Stimulated activated CD4-positive, alpha-beta T cell treated with anti-CD3 and anti-CD28 coated beads, Interleukin-2, amount 100 ng/mL, for 48 hours (primary cell): ENCODE measurements around the gene TMEM151B.
A peak's percentile ranks its signal among the peaks of the same experiment; 100 is the strongest.
"Not testable (repeated sequence)": the region's sequence is repeated elsewhere in the genome, so short reads cannot be mapped to it uniquely, and the experiment has no call there.

Experiments used
- DNase-seq, 2 donors: peaks; one replicate each; pipeline ENCODE4 v3.0.0-alpha.2; 2020

The TMEM151B gene

GRCh38 chr6:44309092-44309491 is 38.8 kb downstream of the TMEM151B start:
- DNase-seq = no peak

- no peak for DNase-seq
These were observed 39.4 kb downstream of the TMEM151B start for GRCh38 chr6:44309631-44310030.

GRCh38 chr6:44310241-44310640 is 40.0 kb downstream of the TMEM151B start:
- DNase-seq = no peak

GRCh38 chr6:44311304-44311703 is 41.1 kb downstream of the TMEM151B start:
- DNase-seq = no peak

- DNase-seq = no peak
These were observed 41.5 kb downstream of the TMEM151B start for GRCh38 chr6:44311767-44312166.

GRCh38 chr6:44312901-44313788 is 42.9 kb downstream of the TMEM151B start, which contains the start of gene AARS2:
Gene AARS2, minus strand, starts transcription at chr6:44313347. Its CDS starts 24 bp downstream, at chr6:44313323.
- DNase-seq = peak; percentile 95 to 98

GRCh38 chr6:44314657-44315056 is 44.4 kb downstream of the TMEM151B start:
- not testable (repeated sequence) for DNase-seq

- no peak for DNase-seq
These were observed 45.3 kb downstream of the TMEM151B start for GRCh38 chr6:44315516-44315915.

- no peak for DNase-seq
These were observed 45.7 kb downstream of the TMEM151B start for GRCh38 chr6:44315951-44316350.

- DNase-seq = no peak
These were observed 46.2 kb downstream of the TMEM151B start for GRCh38 chr6:44316481-44316880.

GRCh38 chr6:44317136-44317631 is 46.9 kb downstream of the TMEM151B start:
- DNase-seq = not testable (repeated sequence)

GRCh38 chr6:44321210-44321609 is 51.0 kb downstream of the TMEM151B start:
- DNase-seq = no peak

- no peak for DNase-seq
These were observed 56.8 kb downstream of the TMEM151B start for GRCh38 chr6:44327096-44327495.

- DNase-seq = no peak
These were observed 57.5 kb downstream of the TMEM151B start for GRCh38 chr6:44327760-44328159.

GRCh38 chr6:44328203-44328602 is 58.0 kb downstream of the TMEM151B start:
- not testable (repeated sequence) for DNase-seq

GRCh38 chr6:44329858-44330257 is 59.6 kb downstream of the TMEM151B start:
- no peak for DNase-seq

GRCh38 chr6:44332585-44332984 is 62.3 kb downstream of the TMEM151B start:
- DNase-seq = no peak

GRCh38 chr6:44333273-44333919 is 63.1 kb downstream of the TMEM151B start:
- no peak for DNase-seq

GRCh38 chr6:44333942-44334341 is 63.7 kb downstream of the TMEM151B start:
- no peak for DNase-seq

- DNase-seq = no peak
These were observed 65.4 kb downstream of the TMEM151B start for GRCh38 chr6:44335631-44336030.

GRCh38 chr6:44338228-44339122 is 68.2 kb downstream of the TMEM151B start:
- DNase-seq = peak; percentile 59 to 62

- no peak for DNase-seq
These were observed 69.1 kb downstream of the TMEM151B start for GRCh38 chr6:44339301-44339700.
